Measurements from ENCODE around the gene PODXL2. TPM values are rescaled to one million over a fixed set of nuclear protein-coding genes. Genes with fewer than 3 reads are reported as not detected.

Gene PODXL2
- total RNA-seq, 1 donor from 2014 or later = 14.5 TPM

DNA sequence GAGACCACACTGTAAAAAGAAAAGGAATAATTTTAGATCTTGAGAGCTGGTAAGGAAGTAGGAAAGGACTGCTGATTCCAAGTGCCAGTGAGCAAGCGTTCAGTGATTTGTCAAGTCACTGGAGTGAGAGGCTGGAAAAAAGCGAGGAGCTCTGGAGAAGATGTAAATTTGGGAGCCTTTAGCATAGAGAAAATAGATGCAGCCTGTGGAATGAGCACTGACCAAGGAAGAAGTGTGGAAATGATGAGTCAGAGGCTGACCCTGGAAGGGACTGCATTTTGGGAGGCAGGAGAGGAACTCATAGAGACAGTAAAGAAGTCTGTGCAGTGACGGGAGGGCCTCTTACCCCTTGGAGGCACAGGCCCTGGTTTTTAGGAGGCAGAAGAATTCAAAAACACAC, 26.7 kb downstream of the PODXL2 start:
- H3K36me3 Mint-ChIP-seq (ENCODE audit: low read depth, unreplicated experiment) = no peaks in the 10 kb centered on the region
- H3K9me3 ChIP-seq (ENCODE audit: insufficient read depth, low read depth, low read length) = no peaks in the 10 kb centered on the region
- no peak overlapping the region for H3K9ac ChIP-seq (ENCODE audit: low read length)
- no peak overlapping the region for H2AFZ ChIP-seq (ENCODE audit: low read depth, low read length)
- no peaks in the 10 kb centered on the region for H4K20me1 ChIP-seq (ENCODE audit: insufficient read depth, low read length)
- H3K9me3 Mint-ChIP-seq (ENCODE audit: unreplicated experiment) = no peaks in the 10 kb centered on the region
- H3K4me3 Mint-ChIP-seq (ENCODE audit: unreplicated experiment) = no peak overlapping the region
- peak overlapping the region; percentile 0 for H3K27ac Mint-ChIP-seq (ENCODE audit: unreplicated experiment)
- no peak overlapping the region for H3K4me2 ChIP-seq (ENCODE audit: low read length)
- no peaks in the 10 kb centered on the region for H3K79me2 ChIP-seq (ENCODE audit: insufficient read depth, low read length)
- no peaks in the 10 kb centered on the region for H3K27me3 ChIP-seq (ENCODE audit: insufficient read depth, low read length)
- no peak overlapping the region for H3K4me3 ChIP-seq (ENCODE audit: insufficient read depth, low read depth, low read length)
- H3K4me1 Mint-ChIP-seq (ENCODE audit: low read depth, unreplicated experiment) = peaks cover 15% of the 10 kb centered on the region
- TF ChIP-seq, protein P1, sequence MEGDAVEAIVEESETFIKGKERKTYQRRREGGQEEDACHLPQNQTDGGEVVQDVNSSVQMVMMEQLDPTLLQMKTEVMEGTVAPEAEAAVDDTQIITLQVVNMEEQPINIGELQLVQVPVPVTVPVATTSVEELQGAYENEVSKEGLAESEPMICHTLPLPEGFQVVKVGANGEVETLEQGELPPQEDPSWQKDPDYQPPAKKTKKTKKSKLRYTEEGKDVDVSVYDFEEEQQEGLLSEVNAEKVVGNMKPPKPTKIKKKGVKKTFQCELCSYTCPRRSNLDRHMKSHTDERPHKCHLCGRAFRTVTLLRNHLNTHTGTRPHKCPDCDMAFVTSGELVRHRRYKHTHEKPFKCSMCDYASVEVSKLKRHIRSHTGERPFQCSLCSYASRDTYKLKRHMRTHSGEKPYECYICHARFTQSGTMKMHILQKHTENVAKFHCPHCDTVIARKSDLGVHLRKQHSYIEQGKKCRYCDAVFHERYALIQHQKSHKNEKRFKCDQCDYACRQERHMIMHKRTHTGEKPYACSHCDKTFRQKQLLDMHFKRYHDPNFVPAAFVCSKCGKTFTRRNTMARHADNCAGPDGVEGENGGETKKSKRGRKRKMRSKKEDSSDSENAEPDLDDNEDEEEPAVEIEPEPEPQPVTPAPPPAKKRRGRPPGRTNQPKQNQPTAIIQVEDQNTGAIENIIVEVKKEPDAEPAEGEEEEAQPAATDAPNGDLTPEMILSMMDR (IDR thresholded peaks at IDR 0.05; ENCODE audit: insufficient read depth, low read depth, low read length) = no peak
- no peak for TF ChIP-seq EZH2 (IDR thresholded peaks at IDR 0.05; ENCODE audit: insufficient read depth, low read length)
- H3K4me1 ChIP-seq (ENCODE audit: insufficient read depth, low read length) = peaks cover 5% of the 10 kb centered on the region
- DNase-seq (ENCODE audit: low read depth) = peak; percentile 62
- FAIRE-seq = peak; percentile 50
- no peaks in the 10 kb centered on the region for H3K36me3 ChIP-seq (ENCODE audit: insufficient read depth, low read length)
- H3K27me3 Mint-ChIP-seq (ENCODE audit: low read depth, unreplicated experiment) = peaks cover 4% of the 10 kb centered on the region
- H3K27ac ChIP-seq (ENCODE audit: low read depth, low read length) = no peak overlapping the region

DNA sequence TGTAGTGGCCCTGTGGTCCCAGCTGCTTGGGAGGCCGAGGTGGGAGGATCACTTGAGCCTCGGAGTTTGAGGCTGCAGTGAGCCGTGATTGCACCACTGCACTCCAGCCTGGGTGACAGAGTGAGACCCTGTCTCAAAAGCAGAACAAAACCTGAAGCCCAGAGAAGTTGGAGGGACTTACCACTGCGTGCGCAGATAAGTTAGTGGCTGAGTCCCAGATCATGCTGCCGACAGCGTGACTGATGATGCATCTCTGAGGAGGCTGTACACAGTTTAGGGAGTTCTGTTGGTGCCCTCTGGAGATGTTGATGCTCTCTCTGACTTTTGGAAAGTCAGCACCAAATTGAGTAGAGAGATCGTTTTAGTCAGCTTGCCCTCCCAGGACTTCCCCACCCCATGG, 27.9 kb downstream of the PODXL2 start:
- peaks cover 15% of the 10 kb centered on the region for H3K4me1 Mint-ChIP-seq (ENCODE audit: low read depth, unreplicated experiment)
- no peak overlapping the region for H3K9ac ChIP-seq (ENCODE audit: low read length)
- H3K27ac Mint-ChIP-seq (ENCODE audit: unreplicated experiment) = no peak overlapping the region
- no peak overlapping the region for H3K4me3 ChIP-seq (ENCODE audit: insufficient read depth, low read depth, low read length)
- no peaks in the 10 kb centered on the region for H3K36me3 ChIP-seq (ENCODE audit: insufficient read depth, low read length)
- H3K27me3 Mint-ChIP-seq (ENCODE audit: low read depth, unreplicated experiment) = peaks cover 6% of the 10 kb centered on the region
- no peak overlapping the region for H3K4me3 Mint-ChIP-seq (ENCODE audit: unreplicated experiment)
- no peaks in the 10 kb centered on the region for H3K36me3 Mint-ChIP-seq (ENCODE audit: low read depth, unreplicated experiment)
- H3K9me3 Mint-ChIP-seq (ENCODE audit: unreplicated experiment) = no peaks in the 10 kb centered on the region
- TF ChIP-seq, protein P1 (IDR thresholded peaks at IDR 0.05; ENCODE audit: insufficient read depth, low read depth, low read length) = no peak
- TF ChIP-seq EZH2 (IDR thresholded peaks at IDR 0.05; ENCODE audit: insufficient read depth, low read length) = no peak
- no peak overlapping the region for H2AFZ ChIP-seq (ENCODE audit: low read depth, low read length)
- FAIRE-seq = no peak
- DNase-seq (ENCODE audit: low read depth) = no peak
- H4K20me1 ChIP-seq (ENCODE audit: insufficient read depth, low read length) = no peaks in the 10 kb centered on the region
- no peaks in the 10 kb centered on the region for H3K27me3 ChIP-seq (ENCODE audit: insufficient read depth, low read length)
- H3K4me1 ChIP-seq (ENCODE audit: insufficient read depth, low read length) = peaks cover 5% of the 10 kb centered on the region
- H3K9me3 ChIP-seq (ENCODE audit: insufficient read depth, low read depth, low read length) = no peaks in the 10 kb centered on the region
- H3K79me2 ChIP-seq (ENCODE audit: insufficient read depth, low read length) = no peaks in the 10 kb centered on the region
- H3K27ac ChIP-seq (ENCODE audit: low read depth, low read length) = no peak overlapping the region
- no peak overlapping the region for H3K4me2 ChIP-seq (ENCODE audit: low read length)

DNA sequence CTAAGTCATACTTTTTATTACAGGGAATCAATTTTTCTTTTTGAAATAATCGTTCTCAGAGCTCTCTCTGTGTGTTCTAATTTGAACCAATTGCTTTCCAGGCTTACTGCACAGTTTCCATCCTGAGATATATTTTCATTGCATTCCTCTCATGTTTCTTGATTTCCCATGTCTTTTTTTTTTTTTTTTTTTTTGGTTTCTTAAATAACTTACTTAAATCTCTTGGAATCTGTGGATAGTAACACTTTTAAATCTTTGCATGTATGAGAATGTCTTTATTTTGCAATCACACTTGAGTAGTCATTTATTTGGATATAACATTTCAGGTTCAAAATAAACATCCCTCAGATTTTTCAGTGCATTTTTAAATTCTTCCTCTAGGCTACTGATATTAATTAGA, 29.2 kb downstream of the PODXL2 start:
- Histone ChIP-seq H3K4me1 (ENCODE audit: insufficient read depth, low read length) (peaks cover 5% of the 10 kb centered on the region), H3K4me3 (ENCODE audit: insufficient read depth, low read depth, low read length) (no peak overlapping the region), H3K27ac (ENCODE audit: low read depth, low read length) (no peak overlapping the region), H3K79me2 (ENCODE audit: insufficient read depth, low read length) (no peaks in the 10 kb centered on the region), H3K9me3 (ENCODE audit: insufficient read depth, low read depth, low read length) (no peaks in the 10 kb centered on the region), H3K27me3 (ENCODE audit: insufficient read depth, low read length) (no peaks in the 10 kb centered on the region), H3K36me3 (ENCODE audit: insufficient read depth, low read length) (no peaks in the 10 kb centered on the region), H3K9ac (ENCODE audit: low read length) (no peak overlapping the region), H4K20me1 (ENCODE audit: insufficient read depth, low read length) (no peaks in the 10 kb centered on the region), H3K4me2 (ENCODE audit: low read length) (no peak overlapping the region), H2AFZ (ENCODE audit: low read depth, low read length) (no peak overlapping the region)
- no peak for DNase-seq (ENCODE audit: low read depth)
- Mint-ChIP-seq H3K4me1 (ENCODE audit: low read depth, unreplicated experiment) (peaks cover 15% of the 10 kb centered on the region), H3K4me3 (ENCODE audit: unreplicated experiment) (no peak overlapping the region), H3K27me3 (ENCODE audit: low read depth, unreplicated experiment) (peaks cover 2% of the 10 kb centered on the region), H3K27ac (ENCODE audit: unreplicated experiment) (no peak overlapping the region), H3K36me3 (ENCODE audit: low read depth, unreplicated experiment) (no peaks in the 10 kb centered on the region), H3K9me3 (ENCODE audit: unreplicated experiment) (no peaks in the 10 kb centered on the region)
- TF ChIP-seq EZH2 (IDR thresholded peaks at IDR 0.05; ENCODE audit: insufficient read depth, low read length) = no peak
- TF ChIP-seq, protein P1 (IDR thresholded peaks at IDR 0.05; ENCODE audit: insufficient read depth, low read depth, low read length) = no peak
- no peak for FAIRE-seq

Measured in astrocyte (in vitro differentiated cells and primary cell).